ENCODE data around the gene ZNF724.
"Not testable (repeated sequence)": the region's sequence is repeated elsewhere in the genome, so short reads cannot be mapped to it uniquely, and the experiment has no call there.

DNA sequence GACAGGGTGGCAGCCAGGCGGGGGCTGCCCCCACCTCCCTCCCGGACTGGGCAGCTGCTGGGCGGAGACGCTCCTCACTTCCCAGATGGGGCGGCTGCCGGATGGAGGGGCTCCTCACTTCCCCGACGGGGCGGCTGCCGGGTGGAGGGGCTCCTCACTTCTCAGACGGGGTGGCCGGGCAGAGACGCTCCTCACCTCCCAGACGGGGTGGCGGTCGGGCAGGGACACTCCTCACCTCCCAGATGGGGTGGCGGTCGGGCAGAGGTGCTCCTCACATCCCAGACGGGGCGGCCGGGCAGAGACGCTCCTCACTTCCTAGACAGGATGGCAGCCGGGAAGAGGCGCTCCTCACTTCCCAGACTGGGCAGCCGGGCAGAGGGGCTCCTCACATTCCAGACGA lies 39.8 kb upstream of the ZNF724 start:
- TF ChIP-seq, protein P1, sequence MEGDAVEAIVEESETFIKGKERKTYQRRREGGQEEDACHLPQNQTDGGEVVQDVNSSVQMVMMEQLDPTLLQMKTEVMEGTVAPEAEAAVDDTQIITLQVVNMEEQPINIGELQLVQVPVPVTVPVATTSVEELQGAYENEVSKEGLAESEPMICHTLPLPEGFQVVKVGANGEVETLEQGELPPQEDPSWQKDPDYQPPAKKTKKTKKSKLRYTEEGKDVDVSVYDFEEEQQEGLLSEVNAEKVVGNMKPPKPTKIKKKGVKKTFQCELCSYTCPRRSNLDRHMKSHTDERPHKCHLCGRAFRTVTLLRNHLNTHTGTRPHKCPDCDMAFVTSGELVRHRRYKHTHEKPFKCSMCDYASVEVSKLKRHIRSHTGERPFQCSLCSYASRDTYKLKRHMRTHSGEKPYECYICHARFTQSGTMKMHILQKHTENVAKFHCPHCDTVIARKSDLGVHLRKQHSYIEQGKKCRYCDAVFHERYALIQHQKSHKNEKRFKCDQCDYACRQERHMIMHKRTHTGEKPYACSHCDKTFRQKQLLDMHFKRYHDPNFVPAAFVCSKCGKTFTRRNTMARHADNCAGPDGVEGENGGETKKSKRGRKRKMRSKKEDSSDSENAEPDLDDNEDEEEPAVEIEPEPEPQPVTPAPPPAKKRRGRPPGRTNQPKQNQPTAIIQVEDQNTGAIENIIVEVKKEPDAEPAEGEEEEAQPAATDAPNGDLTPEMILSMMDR (IDR thresholded peaks at IDR 0.05; ENCODE audit: low read depth, low read length), result not testable (repeated sequence)
- TF ChIP-seq EZH2phosphoT487 (IDR thresholded peaks at IDR 0.05; ENCODE audit: low read depth), result not testable (repeated sequence)

All from OCI-LY3 (cell line).